ENCODE results near the gene CD1B.

DNA sequence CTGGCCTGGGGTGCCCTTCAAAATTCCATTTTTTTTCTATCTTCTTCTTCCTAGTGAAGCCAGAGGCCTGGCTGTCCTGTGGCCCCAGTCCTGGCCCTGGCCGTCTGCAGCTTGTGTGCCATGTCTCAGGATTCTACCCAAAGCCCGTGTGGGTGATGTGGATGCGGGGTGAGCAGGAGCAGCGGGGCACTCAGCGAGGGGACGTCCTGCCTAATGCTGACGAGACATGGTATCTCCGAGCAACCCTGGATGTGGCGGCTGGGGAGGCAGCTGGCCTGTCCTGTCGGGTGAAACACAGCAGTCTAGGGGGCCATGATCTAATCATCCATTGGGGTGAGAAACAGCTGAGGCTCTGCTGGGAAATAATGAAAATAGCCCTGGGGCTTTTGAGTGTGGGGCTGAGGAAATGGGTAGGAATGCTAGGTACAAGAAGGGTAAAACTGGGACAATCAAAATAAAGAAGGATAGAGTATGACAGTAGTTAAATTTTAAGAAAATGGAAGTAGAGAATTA, 24.5 kb upstream of the CD1B start:
- TF ChIP-seq POLR2AphosphoS5 (IDR thresholded peaks at IDR 0.05; ENCODE audit: low read depth), result no peak
- TF ChIP-seq, protein P1, sequence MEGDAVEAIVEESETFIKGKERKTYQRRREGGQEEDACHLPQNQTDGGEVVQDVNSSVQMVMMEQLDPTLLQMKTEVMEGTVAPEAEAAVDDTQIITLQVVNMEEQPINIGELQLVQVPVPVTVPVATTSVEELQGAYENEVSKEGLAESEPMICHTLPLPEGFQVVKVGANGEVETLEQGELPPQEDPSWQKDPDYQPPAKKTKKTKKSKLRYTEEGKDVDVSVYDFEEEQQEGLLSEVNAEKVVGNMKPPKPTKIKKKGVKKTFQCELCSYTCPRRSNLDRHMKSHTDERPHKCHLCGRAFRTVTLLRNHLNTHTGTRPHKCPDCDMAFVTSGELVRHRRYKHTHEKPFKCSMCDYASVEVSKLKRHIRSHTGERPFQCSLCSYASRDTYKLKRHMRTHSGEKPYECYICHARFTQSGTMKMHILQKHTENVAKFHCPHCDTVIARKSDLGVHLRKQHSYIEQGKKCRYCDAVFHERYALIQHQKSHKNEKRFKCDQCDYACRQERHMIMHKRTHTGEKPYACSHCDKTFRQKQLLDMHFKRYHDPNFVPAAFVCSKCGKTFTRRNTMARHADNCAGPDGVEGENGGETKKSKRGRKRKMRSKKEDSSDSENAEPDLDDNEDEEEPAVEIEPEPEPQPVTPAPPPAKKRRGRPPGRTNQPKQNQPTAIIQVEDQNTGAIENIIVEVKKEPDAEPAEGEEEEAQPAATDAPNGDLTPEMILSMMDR (IDR thresholded peaks at IDR 0.05; ENCODE audit: insufficient read depth, low read length), result no peak

All from HL-60 (cell line).